HCT116 (cell line): ENCODE measurements around the gene SCYL2.

Source experiments
- ATF3 ChIP-seq: IDR thresholded peaks from 2 replicates; pipeline ENCODE4 v1.6.1; 2012
- CTCF ChIP-seq, 3 experiments: fragments of 200-600 bp in 1 of 3; sonication (generic) in 1 of 3; IDR thresholded peaks in 2 of 3; conservative IDR thresholded peaks in 1 of 3; 2 replicates each; pipeline ENCODE4 v1.5.1; 2012 to 2017; ENCODE audit warnings: low read depth in 2 of 3, low read length in 2 of 3, antibody characterized with exemption in 1 of 3, borderline replicate concordance in 1 of 3, control low read depth in 1 of 3, mild to moderate bottlenecking in 1 of 3, mixed read lengths in 1 of 3, mixed run types in 1 of 3, moderate library complexity in 1 of 3; ENCODE audit not compliant: insufficient read depth in 1 of 3
- EGR1 ChIP-seq: IDR thresholded peaks from 2 replicates; pipeline ENCODE4 v1.6.1; 2012; ENCODE audit warnings: low read depth
- EZH2 ChIP-seq: fragments of 200-600 bp; sonication (generic); IDR thresholded peaks from 2 replicates; pipeline ENCODE4 v1.6.1; 2017; ENCODE audit warnings: antibody characterized with exemption, mixed run types
- EZH2phosphoT487 ChIP-seq: fragments of 200-600 bp; IDR thresholded peaks from 2 replicates; pipeline ENCODE4 v1.6.1; 2018; ENCODE audit warnings: antibody characterized with exemption, borderline replicate concordance
- JUND ChIP-seq: IDR thresholded peaks from 2 replicates; pipeline ENCODE4 v1.6.1; 2012
- MAX ChIP-seq: IDR thresholded peaks from 2 replicates; pipeline ENCODE4 v1.6.1; 2012
- POLR2A ChIP-seq: IDR thresholded peaks from 2 replicates; pipeline ENCODE4 v1.7.0; 2011; ENCODE audit warnings: borderline replicate concordance; ENCODE audit not compliant: insufficient read depth, insufficient read length; ENCODE audit errors: extremely low read depth
- POLR2AphosphoS5 ChIP-seq: IDR thresholded peaks from 2 replicates; pipeline ENCODE4 v1.6.1; 2011; ENCODE audit warnings: mild to moderate bottlenecking, low read depth, low read length, moderate library complexity
- RAD21 ChIP-seq: IDR thresholded peaks from 2 replicates; pipeline ENCODE4 v1.6.1; 2012; ENCODE audit warnings: low read depth, mild to moderate bottlenecking
- REST ChIP-seq: IDR thresholded peaks from 2 replicates; pipeline ENCODE4 v1.6.1; 2012; ENCODE audit warnings: low read depth
- SP1 ChIP-seq: IDR thresholded peaks from 2 replicates; pipeline ENCODE4 v1.6.1; 2012; ENCODE audit warnings: low read depth
- SRF ChIP-seq: IDR thresholded peaks from 2 replicates; pipeline ENCODE4 v1.6.1; 2012; ENCODE audit warnings: low read depth
- ZNF274 ChIP-seq: fragments of 200-500 bp; sonication (Bioruptor generic); IDR thresholded peaks from 2 replicates; pipeline ENCODE4 v1.6.1; 2014; ENCODE audit warnings: mild to moderate bottlenecking, low read depth, low read length, inconsistent platforms

GRCh38 chr12:100254876-100255275 lies 12.1 kb upstream of the SCYL2 start:
- no peak for TF ChIP-seq EGR1
- no peak for TF ChIP-seq POLR2A
- TF ChIP-seq CTCF (IDR thresholded peaks at IDR 0.05 in 2 of 3, conservative IDR thresholded peaks at IDR 0.05 in 1 of 3; ENCODE audit: borderline replicate concordance in 1 of 3, insufficient read depth in 1 of 3, low read depth in 2 of 3, low read length in 2 of 3), result no peak
- TF ChIP-seq ZNF274, result no peak
- TF ChIP-seq SRF, result no peak
- TF ChIP-seq EZH2, result no peak
- TF ChIP-seq MAX, result no peak
- TF ChIP-seq POLR2AphosphoS5, result no peak
- no peak for TF ChIP-seq RAD21
- no peak for TF ChIP-seq JUND
- no peak for TF ChIP-seq ATF3
- TF ChIP-seq SP1, result no peak
- no peak for TF ChIP-seq EZH2phosphoT487
- no peak for TF ChIP-seq REST
